ENCODE results near the gene SH3D19. TPM values are rescaled to one million over a fixed set of nuclear protein-coding genes. Genes with fewer than 3 reads are reported as not detected.

Gene SH3D19
- total RNA-seq, 3 donors from 2014 or later = 97.5 to 140 (median 102) TPM

GRCh38 chr4:151110236-151110635, 215.2 kb downstream of the SH3D19 start:
- no peak for ATAC-seq
- intact Hi-C loops (cut with DNase I, micrococcal nuclease) = no loop called here
- no peaks in the 10 kb centered on the region for H3K36me3 ChIP-seq (ENCODE audit: low read depth)

DNA sequence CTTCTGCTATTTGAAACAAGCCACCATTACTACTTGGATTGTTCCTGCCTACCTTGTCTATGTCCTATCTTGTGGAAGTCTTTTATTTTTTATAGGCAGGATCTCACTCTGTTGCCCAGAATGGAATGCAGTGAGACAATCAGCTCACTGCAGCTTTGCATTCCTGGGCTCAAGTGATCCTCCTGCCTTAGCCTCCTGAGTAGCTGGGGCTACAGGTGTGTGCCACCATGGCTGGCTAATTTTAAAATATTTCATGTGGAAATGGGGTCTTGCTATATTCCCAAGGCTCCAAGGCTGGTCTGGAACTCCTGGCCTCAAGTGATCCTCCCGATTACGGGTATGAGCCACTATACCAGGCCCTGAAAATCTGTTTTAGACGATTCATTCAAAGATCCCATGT, 218.3 kb downstream of the SH3D19 start:
- intact Hi-C loops (cut with DNase I, micrococcal nuclease) = no loop called here
- Histone ChIP-seq H3K9me3 (no peaks in the 10 kb centered on the region), H3K4me3 (no peak overlapping the region), H3K36me3 (ENCODE audit: low read depth) (peaks cover 5% of the 10 kb centered on the region), H3K4me1 (ENCODE audit: low read depth) (peaks cover 5% of the 10 kb centered on the region)
- ATAC-seq = no peak
- DNase-seq = no peak
- TF ChIP-seq CTCF (IDR thresholded peaks at IDR 0.05) = no peak

More at GRCh38 chr4:151110236-151110635, 215.2 kb downstream of the SH3D19 start:
- DNase-seq = no peak
- Histone ChIP-seq H3K4me1 (ENCODE audit: low read depth) (no peaks in the 10 kb centered on the region), H3K4me3 (no peak overlapping the region), H3K9me3 (no peaks in the 10 kb centered on the region)
- no peak for TF ChIP-seq CTCF (IDR thresholded peaks at IDR 0.05)

GRCh38 chr4:151105454-151106032, 219.9 kb downstream of the SH3D19 start:
- TF ChIP-seq CTCF (IDR thresholded peaks at IDR 0.05) = no peak
- H3K4me3 ChIP-seq = no peak overlapping the region
- peaks cover 5% of the 10 kb centered on the region for H3K36me3 ChIP-seq (ENCODE audit: low read depth)
- H3K4me1 ChIP-seq (ENCODE audit: low read depth) = peaks cover 14% of the 10 kb centered on the region
- no peaks in the 10 kb centered on the region for H3K9me3 ChIP-seq
- intact Hi-C loops (cut with DNase I, micrococcal nuclease) = no loop called here
- DNase-seq = no peak
- ATAC-seq = peak; percentile 37

GRCh38 chr4:151104621-151105020, 220.8 kb downstream of the SH3D19 start:
- Histone ChIP-seq H3K4me1 (ENCODE audit: low read depth) (peaks cover 15% of the 10 kb centered on the region), H3K9me3 (no peaks in the 10 kb centered on the region), H3K4me3 (no peak overlapping the region), H3K36me3 (ENCODE audit: low read depth) (peaks cover 5% of the 10 kb centered on the region)
- ATAC-seq = no peak
- TF ChIP-seq CTCF (IDR thresholded peaks at IDR 0.05) = no peak
- DNase-seq = no peak
- intact Hi-C loops (cut with DNase I, micrococcal nuclease) = no loop called here

DNA sequence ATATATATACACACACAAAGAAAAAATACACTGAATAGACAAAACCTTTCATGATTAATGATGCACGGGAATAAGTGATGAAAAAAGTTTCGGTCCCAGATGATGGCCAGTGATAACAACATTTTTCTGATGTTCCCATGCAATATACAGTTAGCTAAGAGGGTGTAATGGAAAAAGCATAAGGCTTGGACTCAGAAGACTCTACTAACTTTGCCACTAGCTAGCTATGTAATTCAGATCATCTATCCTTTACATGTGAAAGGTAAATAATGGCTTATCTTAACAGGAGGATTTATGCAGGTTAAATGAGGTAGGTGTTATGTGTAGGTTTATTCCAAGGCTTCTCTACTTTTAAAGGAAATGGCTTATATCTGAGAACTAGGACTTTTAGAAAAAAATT, 221.6 kb downstream of the SH3D19 start:
- Histone ChIP-seq H3K4me1 (ENCODE audit: low read depth) (peaks cover 15% of the 10 kb centered on the region), H3K4me3 (no peak overlapping the region), H3K9me3 (no peaks in the 10 kb centered on the region), H3K36me3 (ENCODE audit: low read depth) (peaks cover 5% of the 10 kb centered on the region)
- intact Hi-C loops (cut with DNase I, micrococcal nuclease) = no loop called here
- TF ChIP-seq CTCF (IDR thresholded peaks at IDR 0.05) = no peak
- DNase-seq = no peak
- no peak for ATAC-seq

- H3K36me3 ChIP-seq (ENCODE audit: low read depth) = peaks cover 5% of the 10 kb centered on the region
- intact Hi-C loops (cut with DNase I, micrococcal nuclease) = no loop called here
- no peak for DNase-seq
- no peak overlapping the region for H3K4me3 ChIP-seq
- H3K4me1 ChIP-seq (ENCODE audit: low read depth) = peaks cover 15% of the 10 kb centered on the region
- TF ChIP-seq CTCF (IDR thresholded peaks at IDR 0.05) = no peak
- ATAC-seq = no peak
- H3K9me3 ChIP-seq = no peaks in the 10 kb centered on the region
Observed at GRCh38 chr4:151100531-151100930, 224.9 kb downstream of the SH3D19 start.
